Ovary (tissue), 3 donors: Measurements from ENCODE around the gene MICALL2.

Experiments used
- POLR2A ChIP-seq: fragments of 450-650 bp; IDR thresholded peaks from one replicate; pipeline ENCODE4 v1.6.1; 2017; ENCODE audit warnings: antibody characterized with exemption, mild to moderate bottlenecking, moderate library complexity
- TF ChIP-seq, protein P1 (sequence below), 3 donors: fragments of 450-650 bp in 2 of 3; fragments of 200-600 bp in 1 of 3; IDR thresholded peaks; one replicate each; pipeline versions ENCODE4 v1.5.1 to v1.8.0; 2016 to 2022; ENCODE audit warnings: antibody characterized with exemption in 3 of 3, mild to moderate bottlenecking in 1 of 3
- donor health status: DM: no; HTN: no; CAD: no.

DNA sequence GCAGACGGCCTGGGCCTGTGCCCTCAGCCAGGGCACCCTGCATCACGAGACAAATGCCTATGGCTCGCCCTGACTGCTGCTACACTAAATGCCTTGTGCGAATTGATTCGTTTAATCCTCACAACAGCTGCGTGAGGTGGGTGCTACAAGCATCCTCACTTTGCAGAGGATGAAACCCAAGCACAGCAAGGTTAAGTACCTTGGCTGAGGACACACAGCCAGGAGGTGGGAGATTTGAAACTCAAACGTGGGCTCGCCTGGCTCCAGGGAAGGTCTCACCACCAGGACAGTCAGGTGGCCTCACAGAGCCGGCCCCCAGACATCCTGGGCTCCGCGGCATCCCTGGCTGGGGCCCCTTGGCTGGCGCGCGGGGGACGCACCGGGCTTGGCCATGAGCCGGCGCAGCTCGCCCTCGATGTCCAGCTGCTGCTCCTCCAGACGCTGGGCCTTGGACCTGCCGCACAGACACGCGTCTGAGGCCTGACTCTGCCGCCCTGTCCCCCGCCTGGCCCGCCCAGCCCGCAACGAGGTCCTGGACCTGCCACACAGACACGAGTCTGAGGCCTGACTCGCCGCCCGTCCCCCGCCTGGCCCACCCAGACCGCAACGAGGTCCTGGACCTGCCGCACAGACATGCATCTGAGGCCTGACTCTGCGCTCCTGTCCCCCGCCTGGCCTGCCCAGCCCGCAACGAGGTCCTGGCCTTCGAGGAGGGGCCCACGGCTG lies 22.0 kb downstream of the MICALL2 start:
- TF ChIP-seq, protein P1, sequence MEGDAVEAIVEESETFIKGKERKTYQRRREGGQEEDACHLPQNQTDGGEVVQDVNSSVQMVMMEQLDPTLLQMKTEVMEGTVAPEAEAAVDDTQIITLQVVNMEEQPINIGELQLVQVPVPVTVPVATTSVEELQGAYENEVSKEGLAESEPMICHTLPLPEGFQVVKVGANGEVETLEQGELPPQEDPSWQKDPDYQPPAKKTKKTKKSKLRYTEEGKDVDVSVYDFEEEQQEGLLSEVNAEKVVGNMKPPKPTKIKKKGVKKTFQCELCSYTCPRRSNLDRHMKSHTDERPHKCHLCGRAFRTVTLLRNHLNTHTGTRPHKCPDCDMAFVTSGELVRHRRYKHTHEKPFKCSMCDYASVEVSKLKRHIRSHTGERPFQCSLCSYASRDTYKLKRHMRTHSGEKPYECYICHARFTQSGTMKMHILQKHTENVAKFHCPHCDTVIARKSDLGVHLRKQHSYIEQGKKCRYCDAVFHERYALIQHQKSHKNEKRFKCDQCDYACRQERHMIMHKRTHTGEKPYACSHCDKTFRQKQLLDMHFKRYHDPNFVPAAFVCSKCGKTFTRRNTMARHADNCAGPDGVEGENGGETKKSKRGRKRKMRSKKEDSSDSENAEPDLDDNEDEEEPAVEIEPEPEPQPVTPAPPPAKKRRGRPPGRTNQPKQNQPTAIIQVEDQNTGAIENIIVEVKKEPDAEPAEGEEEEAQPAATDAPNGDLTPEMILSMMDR (IDR thresholded peaks at IDR 0.05) = no peak
- no peak for TF ChIP-seq POLR2A
